Fibroblast of the aortic adventitia (primary cell): ENCODE measurements around the gene NKX2-2. TPM values are rescaled to one million over a fixed set of nuclear protein-coding genes. Genes with fewer than 3 reads are reported as not detected.

Experiments used
- DNase-seq: peaks from one replicate; pipeline ENCODE4 v3.0.0-alpha.2; 2010; ENCODE audit warnings: low read depth
- H3K4me3 ChIP-seq: 2 replicates; pipeline ENCODE4 v1.5.1; 2011; ENCODE audit warnings: low read depth, mild to moderate bottlenecking, control low read depth, low read length, moderate library complexity
- CTCF ChIP-seq: IDR thresholded peaks from 2 replicates; pipeline ENCODE4 v1.5.1; 2011; ENCODE audit warnings: mild to moderate bottlenecking, low read length, control low read depth, inconsistent platforms; ENCODE audit not compliant: insufficient read depth
- total RNA-seq: library from RNA; depleted of rRNA; stranded (reverse); fragments of >200 nt; gene quantifications from 2 replicates; pipeline ENCODE4 v1.2.3, GENCODE V29; 2012; ENCODE audit warnings: low replicate concordance

NKX2-2 gene
- total RNA-seq, 1 donor = not detected

- H3K4me3 ChIP-seq = no peak overlapping the region
- no peak for TF ChIP-seq CTCF
- no peak for DNase-seq
These were observed 3.9 kb upstream of the NKX2-2 start for GRCh38 chr20:21517566-21518277.

- no peak overlapping the region for H3K4me3 ChIP-seq
- TF ChIP-seq CTCF = no peak
- DNase-seq = no peak
These were observed 3.1 kb upstream of the NKX2-2 start for GRCh38 chr20:21516861-21517565.

- no peak for TF ChIP-seq CTCF
These were observed 2.3 kb upstream of the NKX2-2 start for GRCh38 chr20:21516180-21516567.

GRCh38 chr20:21515300-21516179 is 1.7 kb upstream of the NKX2-2 start:
- H3K4me3 ChIP-seq = no peak overlapping the region
- DNase-seq = no peak
- no peak for TF ChIP-seq CTCF

More at GRCh38 chr20:21516180-21516567, 2.3 kb upstream of the NKX2-2 start:
- no peak for DNase-seq
- H3K4me3 ChIP-seq = no peak overlapping the region

GRCh38 chr20:21514553-21515251 is 838 bp upstream of the NKX2-2 start:
- TF ChIP-seq CTCF = no peak
- no peak for DNase-seq
- no peak overlapping the region for H3K4me3 ChIP-seq

- DNase-seq = no peak
- no peak for TF ChIP-seq CTCF
- no peak overlapping the region for H3K4me3 ChIP-seq
These were observed 642 bp downstream of the NKX2-2 start for GRCh38 chr20:21513181-21513663.
